ENCODE measurements around the gene IGFBP5.

DNA sequence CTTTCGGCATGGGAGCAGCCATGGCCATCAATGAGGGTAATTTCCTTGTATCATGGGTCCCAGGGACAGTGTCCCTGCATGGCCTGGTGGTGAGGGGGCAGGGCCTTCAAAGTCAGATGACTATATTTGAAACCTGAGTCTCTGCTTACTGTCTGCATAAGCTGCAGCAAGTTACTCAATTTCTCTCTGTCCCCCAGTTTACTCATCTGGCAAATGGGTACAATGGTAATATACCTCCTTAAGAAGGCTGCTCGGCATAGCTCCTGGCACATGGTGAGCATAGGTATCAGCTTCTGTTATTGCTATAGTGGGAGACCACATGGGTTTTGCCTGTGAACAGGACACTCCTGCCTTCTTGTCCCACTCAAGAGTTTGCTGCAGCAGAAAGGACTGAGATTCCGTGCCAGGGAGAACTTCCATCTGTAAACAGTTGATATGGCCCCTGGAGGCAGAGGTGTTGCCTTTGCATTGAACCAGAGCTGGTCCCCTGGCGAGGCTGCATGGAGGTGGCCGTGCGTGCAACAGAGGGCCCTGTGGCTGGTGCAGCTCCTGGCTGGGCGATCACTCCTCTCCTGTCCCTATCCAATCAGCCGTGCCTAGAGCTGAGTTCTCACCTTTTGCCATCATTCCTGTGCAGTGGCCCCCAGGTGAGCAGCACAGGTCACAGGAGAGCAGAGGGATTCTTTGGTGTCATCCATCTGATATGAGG is 22.7 kb upstream of the IGFBP5 start:
- TF ChIP-seq, protein P1, sequence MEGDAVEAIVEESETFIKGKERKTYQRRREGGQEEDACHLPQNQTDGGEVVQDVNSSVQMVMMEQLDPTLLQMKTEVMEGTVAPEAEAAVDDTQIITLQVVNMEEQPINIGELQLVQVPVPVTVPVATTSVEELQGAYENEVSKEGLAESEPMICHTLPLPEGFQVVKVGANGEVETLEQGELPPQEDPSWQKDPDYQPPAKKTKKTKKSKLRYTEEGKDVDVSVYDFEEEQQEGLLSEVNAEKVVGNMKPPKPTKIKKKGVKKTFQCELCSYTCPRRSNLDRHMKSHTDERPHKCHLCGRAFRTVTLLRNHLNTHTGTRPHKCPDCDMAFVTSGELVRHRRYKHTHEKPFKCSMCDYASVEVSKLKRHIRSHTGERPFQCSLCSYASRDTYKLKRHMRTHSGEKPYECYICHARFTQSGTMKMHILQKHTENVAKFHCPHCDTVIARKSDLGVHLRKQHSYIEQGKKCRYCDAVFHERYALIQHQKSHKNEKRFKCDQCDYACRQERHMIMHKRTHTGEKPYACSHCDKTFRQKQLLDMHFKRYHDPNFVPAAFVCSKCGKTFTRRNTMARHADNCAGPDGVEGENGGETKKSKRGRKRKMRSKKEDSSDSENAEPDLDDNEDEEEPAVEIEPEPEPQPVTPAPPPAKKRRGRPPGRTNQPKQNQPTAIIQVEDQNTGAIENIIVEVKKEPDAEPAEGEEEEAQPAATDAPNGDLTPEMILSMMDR (IDR thresholded peaks at IDR 0.05): no peak
- no peak for TF ChIP-seq EZH2 (IDR thresholded peaks at IDR 0.05; ENCODE audit: borderline replicate concordance, insufficient read depth, low read depth, low read length, poor library complexity, severe bottlenecking)

Measured in B cell (primary cell).